ENCODE results near the gene FTO.
"Not testable (repeated sequence)": the region's sequence is repeated elsewhere in the genome, so short reads cannot be mapped to it uniquely, and the experiment has no call there.

The FTO gene

DNA sequence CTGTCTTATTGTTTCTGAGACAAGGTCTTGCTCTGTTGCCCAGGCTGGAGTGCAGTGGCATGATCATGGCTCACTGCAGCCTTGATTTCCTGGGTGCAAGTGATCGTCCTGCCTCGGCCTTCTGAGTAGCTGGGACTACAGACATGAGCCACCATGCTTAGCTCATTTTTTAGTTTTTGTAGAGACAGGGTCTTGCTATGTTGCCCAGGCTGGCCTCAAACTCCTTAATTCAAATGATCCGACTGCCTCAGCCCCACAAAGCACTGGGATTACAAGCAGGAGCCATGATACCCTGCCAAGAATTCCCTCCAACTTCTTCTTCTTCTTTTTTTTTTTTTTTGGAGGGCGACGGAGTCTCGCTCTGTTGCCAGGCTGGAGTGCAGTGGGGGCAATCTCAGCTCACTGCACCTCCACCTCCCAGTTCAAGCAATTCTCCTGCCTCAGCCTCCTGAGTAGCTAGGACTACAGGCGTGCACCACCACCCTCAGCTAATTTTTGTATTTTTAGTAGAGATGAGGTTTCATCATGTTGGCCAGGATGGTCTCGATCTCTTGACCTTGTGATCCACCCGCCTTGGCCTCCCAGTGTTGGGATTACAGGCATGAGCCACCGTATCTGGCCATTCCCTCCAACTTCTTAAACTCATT, 477.9 kb downstream of the FTO start:
- not testable (repeated sequence) for DNase-seq (ENCODE audit: low spot score)

DNA sequence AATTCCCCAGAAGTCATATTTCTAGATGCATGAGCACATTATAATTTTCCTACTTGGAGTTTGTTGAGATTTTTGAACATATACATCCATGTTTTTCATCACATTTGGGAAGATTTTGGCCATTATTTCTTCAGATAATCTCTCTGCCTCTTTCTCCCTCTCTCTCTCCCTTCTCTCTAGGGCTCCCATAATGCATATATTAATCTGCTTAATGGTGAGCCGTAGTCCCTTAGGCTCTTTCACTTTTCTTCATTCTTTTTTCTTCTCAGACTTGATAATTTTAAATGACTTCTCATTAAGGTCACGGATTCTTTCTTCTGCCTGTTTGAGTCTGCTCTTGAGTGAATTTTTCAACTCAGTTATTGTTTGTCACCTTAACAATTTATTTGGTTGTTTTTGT, 481.1 kb downstream of the FTO start:
- no peak for DNase-seq (ENCODE audit: low spot score)

DNA sequence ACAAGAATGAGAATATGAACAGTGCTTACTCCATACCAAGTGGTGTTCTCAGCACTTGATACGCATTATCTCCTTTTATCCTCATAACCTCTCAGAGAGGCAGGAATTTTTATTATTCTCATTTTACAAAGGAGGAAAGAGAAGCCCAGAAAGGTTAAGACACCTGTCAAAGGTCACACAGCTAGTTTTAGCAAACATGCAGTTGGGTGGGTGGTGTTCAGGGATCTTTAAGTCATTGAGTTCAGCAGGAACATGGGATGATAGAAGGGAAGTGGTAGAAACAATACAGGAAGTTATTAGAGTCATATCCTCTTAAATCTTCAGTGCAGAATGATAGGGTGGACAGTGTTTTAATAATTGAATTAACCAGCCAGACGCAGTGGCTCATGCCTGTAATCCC, 487.2 kb downstream of the FTO start:
- no peak for DNase-seq (ENCODE audit: low spot score)

DNA sequence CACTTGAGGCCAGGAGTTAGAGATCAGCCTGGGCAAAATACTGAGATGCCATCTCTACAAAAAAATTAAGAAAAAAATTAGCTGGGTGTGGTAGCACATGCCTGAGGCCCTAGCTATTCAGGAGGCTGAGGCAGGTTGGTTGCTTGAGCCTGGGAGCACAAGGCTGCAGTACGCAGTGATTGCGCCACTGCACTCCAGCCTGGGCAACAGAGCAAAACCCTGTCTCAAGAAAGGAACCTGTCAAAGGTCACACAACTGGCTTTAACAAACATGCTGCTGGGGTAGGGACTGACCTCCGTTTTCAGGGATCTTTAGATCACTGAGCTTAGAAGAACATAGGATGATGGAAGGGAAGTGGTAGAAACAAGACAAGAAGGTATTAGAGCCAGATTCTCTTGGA, 487.6 kb downstream of the FTO start:
- no peak for DNase-seq (ENCODE audit: low spot score)

DNA sequence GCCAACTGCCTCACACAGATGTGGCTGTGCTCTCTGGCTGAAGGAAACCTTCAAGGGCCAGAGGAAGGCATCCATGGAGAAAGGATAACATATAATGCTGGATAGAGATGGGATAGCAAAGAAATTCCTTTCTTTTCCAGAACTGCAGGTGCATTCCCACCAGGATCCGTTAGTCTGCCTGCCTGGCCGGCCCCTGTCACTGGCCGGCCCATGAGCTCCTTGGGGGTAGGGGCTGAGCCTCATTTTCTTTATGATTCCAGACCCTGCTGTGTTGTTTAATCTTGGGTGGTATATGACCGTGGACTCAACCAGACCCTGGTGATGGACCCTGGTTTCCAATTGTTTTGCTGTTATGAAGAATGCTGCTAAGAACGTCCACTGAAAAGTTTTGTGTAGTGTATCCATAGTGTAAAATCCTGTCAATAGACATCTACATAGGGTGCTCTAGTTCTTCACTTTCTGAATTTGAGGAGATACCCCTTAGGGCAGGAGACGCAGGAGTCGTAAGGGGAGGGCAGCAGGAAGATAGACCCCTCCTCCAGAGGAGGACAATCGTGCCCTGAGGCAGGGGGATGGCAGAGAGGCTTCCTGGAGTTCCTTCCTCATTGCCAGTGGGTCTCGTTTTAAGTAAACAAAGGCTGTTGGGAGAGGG, 489.2 kb downstream of the FTO start:
- no peak for DNase-seq (ENCODE audit: low spot score)

DNA sequence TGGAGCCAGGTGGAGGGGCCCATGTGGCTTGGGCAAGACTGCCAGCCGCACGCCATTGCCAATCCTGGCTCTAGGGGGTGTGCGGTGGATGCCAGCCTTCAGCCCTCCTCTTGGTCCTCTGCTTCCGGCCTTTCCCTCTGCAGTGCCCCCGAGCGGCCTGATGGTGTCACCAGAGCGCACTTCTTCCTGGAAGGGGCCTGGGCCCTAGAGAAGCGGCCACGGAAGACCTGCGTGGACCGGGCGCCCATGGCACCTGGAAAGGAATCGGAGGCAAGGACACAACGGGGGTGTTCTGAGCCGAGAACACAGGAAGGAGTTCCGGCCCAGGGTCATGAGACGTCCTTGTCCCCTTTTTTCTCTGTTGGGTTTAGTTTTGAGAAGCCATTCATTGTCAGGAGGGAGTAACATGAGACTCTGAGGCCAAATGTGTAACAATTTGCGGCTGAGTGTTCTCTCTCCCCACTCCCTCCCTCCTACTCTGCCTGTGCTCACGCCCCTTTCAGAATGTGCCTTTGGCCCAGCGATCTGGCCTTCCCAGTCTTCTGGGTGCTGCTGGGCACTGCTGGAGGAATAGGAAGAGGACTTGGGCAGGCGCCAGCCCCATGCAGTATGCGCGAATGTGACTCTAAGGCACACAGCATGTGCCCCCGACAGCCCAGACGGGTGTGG, 489.8 kb downstream of the FTO start:
- peak; percentile 86 for DNase-seq (ENCODE audit: low spot score)

DNA sequence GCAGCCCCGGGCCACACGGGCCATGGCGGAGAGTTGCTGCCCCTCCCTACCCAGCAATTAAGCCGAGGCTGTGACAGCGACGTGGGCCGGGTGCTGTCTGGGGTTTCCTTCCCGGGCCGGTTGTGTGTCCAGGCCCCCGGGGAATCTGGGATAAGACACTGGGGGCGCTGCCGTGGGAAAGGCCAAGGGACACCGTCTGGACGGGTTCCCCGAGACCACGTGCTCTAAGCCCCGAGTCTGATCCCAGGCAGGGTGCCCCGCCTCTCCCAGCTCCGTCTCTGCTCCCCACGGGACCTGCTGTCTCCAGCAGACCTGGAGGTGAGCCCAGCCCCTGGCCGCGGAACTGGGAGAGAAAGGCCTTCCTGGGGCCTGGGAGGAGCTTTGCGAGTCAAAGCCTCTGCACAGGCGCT, 490.4 kb downstream of the FTO start:
- no peak for DNase-seq (ENCODE audit: low spot score)

DNA sequence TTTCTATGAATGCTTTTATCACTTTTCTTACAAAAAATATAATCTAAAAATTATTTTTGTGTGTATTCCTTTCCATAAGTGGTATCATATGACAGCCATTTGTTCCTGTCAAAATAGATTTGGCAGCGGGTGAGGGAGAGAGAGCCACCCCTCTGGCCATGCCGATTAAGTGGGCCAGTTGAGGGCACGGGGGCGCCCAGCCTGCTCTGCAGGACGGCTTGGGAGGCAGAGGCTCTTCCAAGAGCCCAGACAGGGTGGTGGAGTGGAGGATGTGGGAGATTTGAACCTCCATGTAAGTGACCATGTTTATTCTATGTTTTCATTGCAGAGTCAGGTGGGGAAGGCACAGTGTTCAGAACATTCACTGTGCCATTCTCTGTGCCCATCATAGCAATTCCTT, 493.8 kb downstream of the FTO start:
- no peak for DNase-seq (ENCODE audit: low spot score)

DNA sequence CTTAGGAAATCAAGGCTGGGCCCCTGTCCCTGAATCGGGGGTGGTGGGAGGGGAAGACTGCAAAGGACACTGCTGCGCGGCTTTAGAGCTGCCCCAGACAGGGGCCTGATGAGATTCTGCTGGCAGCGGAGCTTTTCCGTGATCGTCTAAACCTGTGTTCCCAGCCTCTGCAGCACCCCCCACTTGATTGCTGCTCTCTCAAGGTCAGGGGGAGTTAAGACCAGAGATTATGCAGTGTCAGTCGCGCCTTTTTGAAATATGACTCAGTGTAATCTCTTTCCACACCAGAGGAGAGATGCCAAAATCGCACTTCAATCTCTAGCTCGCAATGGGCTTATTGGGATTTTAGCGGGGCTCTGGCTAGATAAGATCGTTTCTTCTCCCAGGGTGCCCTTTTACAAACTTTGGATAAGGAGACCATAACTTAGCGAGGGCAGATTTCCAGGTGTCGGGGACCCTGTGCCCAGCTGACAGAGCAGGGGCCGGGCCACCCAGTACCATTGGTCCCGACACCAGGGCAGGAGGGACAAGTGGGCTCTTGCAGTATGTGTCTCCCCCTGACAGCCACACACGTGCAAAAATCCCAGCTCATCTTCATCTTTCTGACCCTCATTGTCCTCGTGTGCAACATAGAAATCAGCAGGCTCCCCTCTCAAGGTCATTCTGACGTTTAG, 495.7 kb downstream of the FTO start:
- no peak for DNase-seq (ENCODE audit: low spot score)

DNA sequence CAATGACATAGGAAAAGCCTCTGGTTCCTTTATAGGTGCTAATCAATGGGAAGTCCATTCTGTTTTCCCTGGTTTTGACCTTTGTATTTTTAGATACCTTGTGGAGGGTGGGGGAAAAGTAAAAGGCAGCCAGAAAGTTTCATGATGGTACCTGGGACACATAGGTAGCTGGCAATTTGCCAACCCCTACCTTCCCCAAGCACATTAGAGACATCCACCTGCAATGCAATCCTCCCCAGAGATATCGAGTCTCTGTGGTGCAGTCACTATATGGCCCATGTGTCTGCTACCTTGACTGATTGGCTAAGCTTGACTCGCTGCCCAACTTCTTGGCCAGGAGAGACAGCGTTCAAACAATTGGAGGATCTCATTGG, 496.2 kb downstream of the FTO start:
- no peak for DNase-seq (ENCODE audit: low spot score)

DNA sequence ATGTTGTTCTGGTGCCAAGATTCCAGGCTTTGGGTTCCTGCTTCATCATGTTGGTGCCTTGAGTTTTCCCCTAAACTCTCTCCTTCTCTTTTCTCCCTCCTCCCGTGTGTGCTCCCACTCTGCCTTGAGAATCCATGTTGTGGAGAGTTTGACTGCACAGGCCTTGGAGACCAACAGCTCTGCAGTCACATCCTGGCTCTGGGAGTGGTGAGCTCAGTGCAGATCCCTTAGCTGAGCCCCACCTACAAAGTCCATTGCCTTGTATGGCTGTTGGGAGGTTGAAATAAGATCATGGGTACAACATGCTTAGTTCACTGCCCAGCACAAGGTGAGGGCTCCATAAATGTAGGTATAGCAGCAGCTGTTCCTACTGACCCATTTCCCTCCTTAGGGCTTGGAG, 496.8 kb downstream of the FTO start:
- no peak for DNase-seq (ENCODE audit: low spot score)

DNA sequence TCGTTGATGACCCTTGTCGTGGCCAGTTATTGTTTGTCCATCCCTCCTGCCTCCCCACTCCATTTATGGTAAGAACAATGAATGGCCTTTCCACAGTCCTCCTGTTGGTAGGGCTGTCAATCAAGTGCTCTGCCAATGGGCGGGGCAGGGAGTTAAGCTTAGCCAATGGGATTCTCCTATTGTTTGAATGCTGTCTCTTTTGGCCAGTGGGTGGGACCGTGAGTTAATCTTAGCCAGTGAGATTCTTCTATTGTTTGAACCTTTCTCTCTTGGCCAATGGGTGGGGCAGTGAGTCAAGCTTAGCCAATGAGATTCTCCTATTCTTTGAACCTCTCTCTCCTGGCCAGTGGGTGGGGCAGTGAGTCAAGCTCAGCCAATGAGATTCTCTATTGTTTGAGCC, 497.2 kb downstream of the FTO start:
- no peak for DNase-seq (ENCODE audit: low spot score)

All from AG08395 (cell line).